ENCODE results near the gene L3MBTL4.
"Not testable (repeated sequence)": the region's sequence is repeated elsewhere in the genome, so short reads cannot be mapped to it uniquely, and the experiment has no call there.

Gene L3MBTL4

DNA sequence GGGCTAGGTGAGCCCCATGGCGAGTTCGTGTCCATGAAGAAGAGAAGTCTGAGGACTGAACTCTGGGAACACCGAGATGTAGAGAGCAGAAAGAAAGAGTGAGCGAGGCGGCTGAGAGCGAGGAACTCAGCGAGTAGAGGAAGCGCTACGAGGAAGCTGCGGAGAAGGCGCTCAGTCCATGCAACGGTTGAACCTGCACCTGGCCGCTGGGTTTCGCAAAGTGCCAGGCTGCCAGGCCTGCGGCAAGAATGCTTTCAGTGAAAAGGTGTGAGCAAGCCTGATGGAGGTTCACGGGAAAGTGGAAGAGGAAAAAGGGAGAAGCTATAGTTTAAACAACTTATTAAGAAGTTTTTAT, 268.4 kb downstream of the L3MBTL4 start:
- Histone ChIP-seq H3K27me3 (ENCODE audit: insufficient read depth, low read depth, severe bottlenecking) (no peaks in the 10 kb centered on the region), H3K36me3 (no peaks in the 10 kb centered on the region), H3K9me3 (ENCODE audit: severe bottlenecking) (no peaks in the 10 kb centered on the region), H3K27ac (no peak overlapping the region), H3K4me3 (ENCODE audit: low read depth, low read length) (no peak overlapping the region)
- TF ChIP-seq, protein P1, sequence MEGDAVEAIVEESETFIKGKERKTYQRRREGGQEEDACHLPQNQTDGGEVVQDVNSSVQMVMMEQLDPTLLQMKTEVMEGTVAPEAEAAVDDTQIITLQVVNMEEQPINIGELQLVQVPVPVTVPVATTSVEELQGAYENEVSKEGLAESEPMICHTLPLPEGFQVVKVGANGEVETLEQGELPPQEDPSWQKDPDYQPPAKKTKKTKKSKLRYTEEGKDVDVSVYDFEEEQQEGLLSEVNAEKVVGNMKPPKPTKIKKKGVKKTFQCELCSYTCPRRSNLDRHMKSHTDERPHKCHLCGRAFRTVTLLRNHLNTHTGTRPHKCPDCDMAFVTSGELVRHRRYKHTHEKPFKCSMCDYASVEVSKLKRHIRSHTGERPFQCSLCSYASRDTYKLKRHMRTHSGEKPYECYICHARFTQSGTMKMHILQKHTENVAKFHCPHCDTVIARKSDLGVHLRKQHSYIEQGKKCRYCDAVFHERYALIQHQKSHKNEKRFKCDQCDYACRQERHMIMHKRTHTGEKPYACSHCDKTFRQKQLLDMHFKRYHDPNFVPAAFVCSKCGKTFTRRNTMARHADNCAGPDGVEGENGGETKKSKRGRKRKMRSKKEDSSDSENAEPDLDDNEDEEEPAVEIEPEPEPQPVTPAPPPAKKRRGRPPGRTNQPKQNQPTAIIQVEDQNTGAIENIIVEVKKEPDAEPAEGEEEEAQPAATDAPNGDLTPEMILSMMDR (IDR thresholded peaks at IDR 0.05; ENCODE audit: low read depth, low read length), result no peak
- no peak for DNase-seq

DNA sequence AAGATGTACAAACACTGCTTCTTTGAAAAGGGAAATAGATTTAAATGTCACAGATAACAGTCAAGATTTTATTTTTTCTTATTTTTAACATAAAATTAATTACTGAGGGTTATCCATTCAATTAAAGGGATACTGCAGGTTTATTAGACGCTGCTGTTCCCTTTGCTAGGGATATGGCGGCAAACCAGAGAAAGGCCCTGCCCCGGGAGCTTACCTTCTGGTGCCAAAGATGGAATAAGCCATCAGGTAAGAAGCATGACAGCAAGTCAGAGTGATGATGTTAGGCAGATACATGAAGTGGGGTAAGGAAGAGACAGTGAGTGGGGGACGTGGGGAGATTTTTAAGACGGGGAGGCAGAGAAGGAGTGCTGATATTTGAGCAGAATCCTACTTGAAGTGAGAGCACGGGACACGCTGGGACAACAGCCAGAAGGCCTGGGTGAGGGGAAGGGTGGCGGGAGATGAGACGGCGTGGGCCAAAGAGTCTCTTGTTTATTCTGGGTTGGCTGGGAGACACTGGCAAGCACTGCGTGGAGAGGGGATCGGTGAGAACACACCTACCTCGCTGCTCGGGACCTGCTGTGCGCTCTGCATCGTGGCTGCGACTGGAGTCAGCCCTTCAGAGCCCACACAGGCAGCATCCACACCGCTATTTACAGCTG, 268.9 kb downstream of the L3MBTL4 start:
- Histone ChIP-seq H3K4me3 (ENCODE audit: low read depth, low read length) (no peak overlapping the region), H3K36me3 (no peaks in the 10 kb centered on the region), H3K27ac (no peak overlapping the region), H3K27me3 (ENCODE audit: insufficient read depth, low read depth, severe bottlenecking) (no peaks in the 10 kb centered on the region), H3K9me3 (ENCODE audit: severe bottlenecking) (no peaks in the 10 kb centered on the region)
- TF ChIP-seq, protein P1 (IDR thresholded peaks at IDR 0.05; ENCODE audit: low read depth, low read length), result no peak
- DNase-seq, result no peak

DNA sequence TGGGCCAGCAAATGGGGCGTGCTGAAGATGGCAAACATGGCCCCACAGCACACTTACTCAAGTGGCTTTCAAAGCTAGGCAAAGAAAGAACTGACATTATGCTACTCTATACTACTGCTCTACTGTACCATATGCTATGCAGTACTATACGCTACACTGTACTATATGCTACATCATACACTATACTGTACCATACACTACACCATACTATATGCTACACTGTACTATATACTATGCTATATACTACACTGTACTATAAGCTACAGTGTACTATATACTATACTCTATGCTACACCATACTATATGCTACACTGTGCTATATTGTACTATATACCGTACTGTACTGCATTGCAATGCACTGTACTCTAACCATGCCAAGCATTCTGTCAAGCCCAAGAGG, 275.7 kb downstream of the L3MBTL4 start:
- Histone ChIP-seq H3K27ac (no peak overlapping the region), H3K36me3 (no peaks in the 10 kb centered on the region), H3K27me3 (ENCODE audit: insufficient read depth, low read depth, severe bottlenecking) (no peaks in the 10 kb centered on the region), H3K4me3 (ENCODE audit: low read depth, low read length) (no peak overlapping the region), H3K9me3 (ENCODE audit: severe bottlenecking) (no peaks in the 10 kb centered on the region)
- TF ChIP-seq, protein P1 (IDR thresholded peaks at IDR 0.05; ENCODE audit: low read depth, low read length), result no peak
- DNase-seq, result no peak

DNA sequence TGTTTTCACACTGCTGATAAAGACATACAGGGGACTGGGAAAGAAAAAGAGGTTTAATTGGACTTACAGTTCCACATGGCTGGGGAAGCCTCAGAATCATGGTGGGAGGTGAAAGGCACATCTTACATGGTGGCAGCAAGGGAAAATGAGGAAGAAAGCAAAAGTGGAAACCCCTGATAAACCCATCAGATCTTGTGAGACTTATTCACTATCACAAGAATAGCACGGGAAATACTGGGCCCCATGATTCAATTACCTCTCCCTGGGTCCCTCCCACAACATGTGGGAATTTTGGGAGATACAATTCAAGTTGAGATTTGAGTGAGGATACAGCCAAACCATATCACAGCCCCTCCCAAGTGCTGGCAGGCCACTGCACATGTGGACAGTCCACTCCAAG, 278.8 kb downstream of the L3MBTL4 start:
- not testable (repeated sequence) for H3K4me3 ChIP-seq (ENCODE audit: low read depth, low read length); H3K27ac ChIP-seq; DNase-seq

DNA sequence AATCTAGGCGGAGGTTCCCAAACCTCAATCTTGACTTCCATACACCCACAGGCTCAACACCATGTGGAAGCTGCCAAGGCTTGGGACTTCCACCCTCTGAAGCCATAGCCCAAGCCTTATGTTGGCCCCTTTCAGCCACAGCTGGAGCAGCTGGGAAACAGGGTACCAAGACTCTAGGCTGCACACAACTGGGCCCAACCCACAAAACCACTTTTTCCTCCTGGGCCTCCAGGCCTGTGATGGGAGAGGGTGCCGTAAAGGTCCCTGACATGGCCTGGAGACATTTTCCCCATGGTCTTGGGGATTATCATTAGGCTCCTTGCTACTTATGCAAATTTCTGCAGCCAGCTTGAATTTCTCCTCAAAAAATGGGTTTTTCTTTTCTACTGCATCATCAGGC, 279.7 kb downstream of the L3MBTL4 start:
- not testable (repeated sequence) for H3K4me3 ChIP-seq (ENCODE audit: low read depth, low read length); H3K27me3 ChIP-seq (ENCODE audit: insufficient read depth, low read depth, severe bottlenecking); H3K36me3 ChIP-seq

More for the DNA sequence above, 278.8 kb downstream of the L3MBTL4 start:
- H3K36me3 ChIP-seq; H3K27me3 ChIP-seq (ENCODE audit: insufficient read depth, low read depth, severe bottlenecking); H3K9me3 ChIP-seq (ENCODE audit: severe bottlenecking): not testable (repeated sequence)

DNA sequence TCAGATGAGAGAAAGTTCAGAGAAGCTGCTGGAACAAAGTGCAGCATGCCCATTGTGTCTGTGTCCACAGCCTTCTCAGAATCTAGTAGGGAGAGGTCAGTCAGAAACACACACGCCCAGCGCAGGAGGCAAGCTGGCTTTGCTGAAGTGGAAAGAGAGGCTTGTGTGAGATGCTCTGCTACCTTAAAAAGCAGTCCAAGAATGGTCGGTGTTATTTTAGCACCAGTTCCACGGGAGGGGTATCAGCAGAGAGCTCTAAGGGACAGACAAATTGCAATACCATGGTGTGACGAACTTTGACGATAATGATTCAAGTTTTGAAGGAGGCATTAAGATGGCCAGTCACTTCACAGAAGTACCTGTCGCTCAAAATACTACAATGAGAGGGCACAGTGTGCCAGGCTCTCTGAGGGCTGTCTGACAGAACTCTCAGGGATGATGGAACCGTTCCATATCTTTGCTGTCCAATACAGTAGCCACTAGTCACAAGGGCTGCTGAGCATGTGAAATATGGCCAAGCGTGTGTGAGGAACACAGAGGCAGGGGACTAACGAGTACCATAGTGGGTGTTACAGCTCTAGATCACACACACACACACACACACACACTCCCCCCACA, 281.9 kb downstream of the L3MBTL4 start:
- no peak overlapping the region for H3K27ac ChIP-seq
- no peak overlapping the region for H3K4me3 ChIP-seq (ENCODE audit: low read depth, low read length)
- TF ChIP-seq, protein P1 (IDR thresholded peaks at IDR 0.05; ENCODE audit: low read depth, low read length), result no peak
- H3K36me3 ChIP-seq, result no peaks in the 10 kb centered on the region
- no peak for DNase-seq
- H3K27me3 ChIP-seq (ENCODE audit: insufficient read depth, low read depth, severe bottlenecking), result no peaks in the 10 kb centered on the region
- H3K9me3 ChIP-seq (ENCODE audit: severe bottlenecking), result no peaks in the 10 kb centered on the region

More for the DNA sequence above, 279.7 kb downstream of the L3MBTL4 start:
- not testable (repeated sequence) for DNase-seq; H3K9me3 ChIP-seq (ENCODE audit: severe bottlenecking); H3K27ac ChIP-seq

DNA sequence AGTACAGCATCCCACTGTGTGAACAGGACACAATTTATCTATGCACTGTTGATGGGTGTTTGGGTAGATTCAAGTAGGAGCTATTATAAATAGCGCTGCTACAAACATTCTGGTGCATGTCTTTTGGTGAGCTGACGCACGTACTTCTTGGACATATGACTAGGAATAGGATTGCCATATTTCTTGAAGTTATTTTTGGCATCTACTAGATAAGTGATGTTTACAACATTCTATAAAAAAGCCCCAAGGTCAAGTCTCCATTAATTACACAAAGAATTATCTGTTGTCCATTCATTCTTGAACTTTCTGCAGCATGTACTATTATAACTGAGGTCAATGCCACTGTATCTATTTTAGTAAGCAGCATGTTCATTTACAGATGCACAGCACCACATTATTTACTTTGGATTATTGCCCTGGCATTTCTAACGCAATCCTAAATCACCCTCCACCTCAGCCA, 293.9 kb downstream of the L3MBTL4 start:
- H3K27me3 ChIP-seq (ENCODE audit: insufficient read depth, low read depth, severe bottlenecking), result no peaks in the 10 kb centered on the region

More for the DNA sequence above, 293.9 kb downstream of the L3MBTL4 start:
- Histone ChIP-seq H3K4me3 (ENCODE audit: low read depth, low read length) (no peak overlapping the region), H3K36me3 (no peaks in the 10 kb centered on the region), H3K9me3 (ENCODE audit: severe bottlenecking) (no peaks in the 10 kb centered on the region), H3K27ac (no peak overlapping the region)
- DNase-seq, result no peak
- TF ChIP-seq, protein P1 (IDR thresholded peaks at IDR 0.05; ENCODE audit: low read depth, low read length), result no peak

Data from WERI-Rb-1 (cell line).